ENCODE measurements around the gene COMP. TPM values are rescaled to one million over a fixed set of nuclear protein-coding genes. Genes with fewer than 3 reads are reported as not detected.

Gene COMP
- total RNA-seq, 4 donors from 2014 or later, result 0.33 to 0.83 (median 0.62) TPM

- no peaks in the 10 kb centered on the region for H3K27me3 ChIP-seq
- DNase-seq (ENCODE audit: extremely low spot score), result no peak
- H3K4me3 ChIP-seq, result no peak overlapping the region
- 68% methylated on average over 19 of the region's 29 CpGs for WGBS
- H3K27ac ChIP-seq (replicated peaks in 1 of 4), result peak overlapping the region in 1 of 4 donors; percentile 33
- TF ChIP-seq EP300 (IDR thresholded peaks at IDR 0.05) (no peak), POLR2A (IDR thresholded peaks at IDR 0.05; ENCODE audit: low read depth) (no peak), POLR2AphosphoS5 (IDR thresholded peaks at IDR 0.05) (no peak)
- TF ChIP-seq, protein P1, sequence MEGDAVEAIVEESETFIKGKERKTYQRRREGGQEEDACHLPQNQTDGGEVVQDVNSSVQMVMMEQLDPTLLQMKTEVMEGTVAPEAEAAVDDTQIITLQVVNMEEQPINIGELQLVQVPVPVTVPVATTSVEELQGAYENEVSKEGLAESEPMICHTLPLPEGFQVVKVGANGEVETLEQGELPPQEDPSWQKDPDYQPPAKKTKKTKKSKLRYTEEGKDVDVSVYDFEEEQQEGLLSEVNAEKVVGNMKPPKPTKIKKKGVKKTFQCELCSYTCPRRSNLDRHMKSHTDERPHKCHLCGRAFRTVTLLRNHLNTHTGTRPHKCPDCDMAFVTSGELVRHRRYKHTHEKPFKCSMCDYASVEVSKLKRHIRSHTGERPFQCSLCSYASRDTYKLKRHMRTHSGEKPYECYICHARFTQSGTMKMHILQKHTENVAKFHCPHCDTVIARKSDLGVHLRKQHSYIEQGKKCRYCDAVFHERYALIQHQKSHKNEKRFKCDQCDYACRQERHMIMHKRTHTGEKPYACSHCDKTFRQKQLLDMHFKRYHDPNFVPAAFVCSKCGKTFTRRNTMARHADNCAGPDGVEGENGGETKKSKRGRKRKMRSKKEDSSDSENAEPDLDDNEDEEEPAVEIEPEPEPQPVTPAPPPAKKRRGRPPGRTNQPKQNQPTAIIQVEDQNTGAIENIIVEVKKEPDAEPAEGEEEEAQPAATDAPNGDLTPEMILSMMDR (IDR thresholded peaks at IDR 0.05), result no peak
- peaks cover 0 to 39% (median 18%) of the 10 kb centered on the region in 4 donors for H3K36me3 ChIP-seq
- no peaks in the 10 kb centered on the region for H3K9me3 ChIP-seq
- intact Hi-C loops (cut with DNase I), result no loop called here
- peaks cover 14 to 36% (median 26%) of the 10 kb centered on the region in 4 donors for H3K4me1 ChIP-seq
These were observed 44.4 kb downstream of the COMP start for GRCh38 chr19:18746401-18747325.

DNA sequence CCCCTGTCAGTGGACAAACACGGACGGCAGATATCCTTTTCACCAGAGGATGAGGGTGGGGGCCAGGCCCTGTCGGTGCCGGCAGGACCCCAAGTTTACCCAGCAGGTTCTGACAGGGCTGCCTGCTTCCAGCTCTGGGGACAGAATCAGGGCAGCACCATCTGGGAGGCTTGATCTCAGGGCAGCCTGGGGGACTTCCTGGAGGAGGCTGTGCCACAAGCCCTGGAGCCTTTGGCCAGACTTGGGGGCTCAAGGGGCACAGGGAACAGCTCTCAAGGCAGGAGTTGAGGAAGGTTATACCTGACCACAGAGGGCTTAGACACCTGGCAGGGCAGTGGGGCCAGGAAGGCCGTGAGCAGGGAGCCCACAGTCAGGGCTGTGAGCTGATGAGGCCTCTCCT is 45.2 kb downstream of the COMP start:
- no peak for TF ChIP-seq EP300 (IDR thresholded peaks at IDR 0.05)
- no peak for TF ChIP-seq POLR2A (IDR thresholded peaks at IDR 0.05; ENCODE audit: low read depth)
- TF ChIP-seq, protein P1 (IDR thresholded peaks at IDR 0.05), result no peak
- TF ChIP-seq POLR2AphosphoS5 (IDR thresholded peaks at IDR 0.05), result no peak
- Histone ChIP-seq H3K4me3 (no peak overlapping the region), H3K27me3 (no peaks in the 10 kb centered on the region), H3K4me1 (peaks cover 21 to 43% (median 33%) of the 10 kb centered on the region in 4 donors), H3K27ac (replicated peaks in 1 of 4) (no peak overlapping the region), H3K9me3 (no peaks in the 10 kb centered on the region), H3K36me3 (peaks cover 0 to 31% (median 16%) of the 10 kb centered on the region in 4 donors)
- intact Hi-C loops (cut with DNase I), result no loop called here
- DNase-seq (ENCODE audit: extremely low spot score), result no peak
- no CpG with 5 or more reads among the region's 5 CpGs for WGBS

DNA sequence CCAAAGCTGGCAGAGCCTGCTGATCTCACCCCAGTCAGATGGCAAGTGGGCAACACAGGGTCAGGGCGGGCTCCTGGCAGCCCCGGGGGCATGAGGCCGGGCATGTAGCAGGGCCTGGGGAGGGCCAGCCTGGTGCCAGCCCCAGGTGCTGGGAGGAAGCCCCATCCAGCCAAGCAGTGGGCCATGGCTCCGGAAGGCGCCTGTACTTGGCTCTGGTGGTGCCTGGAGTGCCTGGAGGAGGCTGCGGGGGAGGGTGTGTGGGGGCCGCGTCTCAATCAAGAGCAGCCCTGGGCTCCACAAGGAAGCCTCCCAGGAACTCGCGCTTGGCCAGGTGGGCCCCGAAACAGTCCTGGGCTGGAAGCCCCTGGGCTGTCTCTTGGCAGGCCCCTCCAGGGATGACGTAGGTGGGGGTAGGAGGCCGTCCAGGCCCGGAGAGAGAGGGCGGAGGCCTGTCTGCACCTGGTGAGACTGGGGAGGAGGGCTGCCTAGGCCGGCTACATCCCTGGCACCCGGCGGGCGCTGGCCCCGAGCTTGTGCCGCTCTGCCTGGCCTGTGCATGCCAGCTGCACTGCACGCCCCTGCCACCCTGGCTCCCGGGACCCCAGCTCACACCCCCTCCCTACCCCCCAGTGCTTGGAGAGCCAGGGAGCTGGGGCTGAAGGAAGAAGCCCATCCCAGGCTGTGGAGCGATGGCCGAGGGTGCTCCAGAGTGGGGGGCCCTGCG is 45.9 kb downstream of the COMP start:
- Histone ChIP-seq H3K4me3 (no peak overlapping the region), H3K27ac (replicated peaks in 1 of 4) (no peak overlapping the region), H3K9me3 (no peaks in the 10 kb centered on the region), H3K27me3 (no peaks in the 10 kb centered on the region), H3K36me3 (peaks cover 0 to 24% (median 9%) of the 10 kb centered on the region in 4 donors), H3K4me1 (peaks cover 22 to 45% (median 35%) of the 10 kb centered on the region in 4 donors)
- intact Hi-C loops (cut with DNase I), result no loop called here
- WGBS, result 96% methylated on average over 3 of the region's 26 CpGs
- TF ChIP-seq EP300 (IDR thresholded peaks at IDR 0.05), result no peak
- TF ChIP-seq, protein P1 (IDR thresholded peaks at IDR 0.05), result no peak
- no peak for DNase-seq (ENCODE audit: extremely low spot score)

- intact Hi-C loops (cut with DNase I), result no loop called here
- H3K27ac ChIP-seq (replicated peaks in 1 of 4), result no peak overlapping the region
- DNase-seq (ENCODE audit: extremely low spot score), result no peak
- 93% methylated on average over 25 of the region's 36 CpGs for WGBS
- H3K27me3 ChIP-seq, result no peaks in the 10 kb centered on the region
- peaks cover 22 to 45% (median 35%) of the 10 kb centered on the region in 4 donors for H3K4me1 ChIP-seq
- H3K36me3 ChIP-seq, result peaks cover 0 to 12% (median 2%) of the 10 kb centered on the region in 4 donors
- no peak for TF ChIP-seq POLR2AphosphoS5 (IDR thresholded peaks at IDR 0.05)
- no peak for TF ChIP-seq POLR2A (IDR thresholded peaks at IDR 0.05; ENCODE audit: low read depth)
- TF ChIP-seq, protein P1 (IDR thresholded peaks at IDR 0.05), result no peak
- TF ChIP-seq EP300 (IDR thresholded peaks at IDR 0.05), result no peak
- no peaks in the 10 kb centered on the region for H3K9me3 ChIP-seq
- no peak overlapping the region for H3K4me3 ChIP-seq
These were observed 47.2 kb downstream of the COMP start for GRCh38 chr19:18743784-18744418.

All from esophagus muscularis mucosa (tissue), 4 donors.